ENCODE measurements around the gene KCNQ1. TPM values are rescaled to one million over a fixed set of nuclear protein-coding genes. Genes with fewer than 3 reads are reported as not detected.

KCNQ1 gene
- total and polyA plus RNA-seq, 7 experiments from 2014 or later, result 14.7 to 46.4 (median 36.9) TPM

DNA sequence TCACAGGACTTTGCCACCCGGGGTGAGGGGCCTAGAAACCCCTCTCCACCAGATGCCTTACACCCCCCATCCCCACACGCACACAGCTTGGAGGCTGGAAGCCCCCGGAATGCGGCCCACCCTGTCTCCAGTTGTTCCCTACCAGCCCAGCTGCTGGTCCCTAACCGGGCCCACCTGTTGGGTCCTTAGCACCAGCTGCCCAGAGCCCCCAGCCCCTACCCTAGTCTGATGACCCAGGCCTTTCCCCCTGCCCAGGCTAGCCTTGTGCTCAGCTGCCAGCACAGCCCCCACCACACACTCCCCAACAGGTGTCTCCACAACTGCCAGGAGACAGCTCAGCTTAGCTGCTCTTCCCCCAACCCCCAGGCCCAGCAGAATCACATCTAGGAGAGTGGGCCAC, 373.7 kb downstream of the KCNQ1 start:
- Histone ChIP-seq H3K27ac (ENCODE audit: low read depth, low read length) (no peak overlapping the region), H3K36me3 (ENCODE audit: control insufficient read depth in 2 of 3, insufficient read depth in 3 of 3, low read length in 3 of 3) (peaks cover 0 to 55% (median 0%) of the 10 kb centered on the region in 3 experiments), H3K27me3 (ENCODE audit: control insufficient read depth in 2 of 2, insufficient read depth in 2 of 2, low read length in 2 of 2) (no peaks in the 10 kb centered on the region), H3K4me1 (ENCODE audit: control insufficient read depth in 2 of 2, insufficient read depth in 2 of 2, low read length in 2 of 2) (no peaks in the 10 kb centered on the region), H3K4me3 (ENCODE audit: low read length) (no peak overlapping the region), H3K9me3 (ENCODE audit: control insufficient read depth in 2 of 3, low read length in 3 of 3) (peaks cover 0 to 55% (median 7%) of the 10 kb centered on the region in 3 experiments)
- ATAC-seq, result no peak
- ChIA-PET CTCF (no interaction called here), POLR2A (no interaction called here)
- Mint-ChIP-seq H3K4me1 (peaks cover 0 to 9% (median 4%) of the 10 kb centered on the region in 7 donors), H3K36me3 (peaks cover 18 to 84% (median 73%) of the 10 kb centered on the region in 5 donors), H3K4me3 (no peak overlapping the region), H3K27me3 (peaks cover 0 to 4% (median 0%) of the 10 kb centered on the region in 5 donors), H3K9me3 (peaks cover 10 to 79% (median 43%) of the 10 kb centered on the region in 11 donors), H3K27ac (peak overlapping the region in 1 of 9 donors; percentile 18)
- no peak for DNase-seq
- intact Hi-C loops (cut with micrococcal nuclease), result no loop called here

DNA sequence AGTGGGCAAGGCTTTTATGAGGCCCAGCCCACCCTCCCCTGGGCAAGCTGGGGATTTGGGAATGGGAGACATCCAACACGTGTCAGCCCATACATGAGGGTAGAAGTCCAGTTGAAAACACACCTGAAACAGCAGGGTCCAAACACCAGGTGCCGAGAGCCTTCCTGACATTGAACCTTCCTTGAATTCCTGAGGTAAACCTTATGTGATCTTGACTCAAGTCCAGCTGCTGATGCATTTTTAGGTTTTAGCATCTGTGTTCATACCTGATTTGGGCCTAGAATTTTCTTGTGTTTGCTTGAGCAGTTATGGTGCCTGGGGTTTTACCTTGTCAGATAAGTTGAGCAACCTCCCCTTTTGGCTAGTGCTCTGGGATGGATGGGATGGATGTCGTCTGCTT, 374.5 kb downstream of the KCNQ1 start:
- peaks cover 0 to 12% (median 4%) of the 10 kb centered on the region in 7 donors for H3K4me1 Mint-ChIP-seq
- H3K9me3 ChIP-seq (ENCODE audit: control insufficient read depth in 2 of 3, low read length in 3 of 3), result peaks cover 0 to 52% (median 7%) of the 10 kb centered on the region in 3 experiments
- peaks cover 10 to 73% (median 43%) of the 10 kb centered on the region in 11 donors for H3K9me3 Mint-ChIP-seq
- H3K4me3 Mint-ChIP-seq, result no peak overlapping the region
- H3K36me3 ChIP-seq (ENCODE audit: control insufficient read depth in 2 of 3, insufficient read depth in 3 of 3, low read length in 3 of 3), result peaks cover 0 to 49% (median 0%) of the 10 kb centered on the region in 3 experiments
- H3K4me3 ChIP-seq (ENCODE audit: low read length), result no peak overlapping the region
- no peak for ATAC-seq
- no peaks in the 10 kb centered on the region for H3K27me3 ChIP-seq (ENCODE audit: control insufficient read depth in 2 of 2, insufficient read depth in 2 of 2, low read length in 2 of 2)
- CTCF ChIA-PET, result interaction anchor here (0.6 kb wide), 1 partner anchor 74 kb away, joined by 3 read pairs; no protein-coding TSS in a partner anchor
- no peaks in the 10 kb centered on the region for H3K4me1 ChIP-seq (ENCODE audit: control insufficient read depth in 2 of 2, insufficient read depth in 2 of 2, low read length in 2 of 2)
- H3K27ac ChIP-seq (ENCODE audit: low read depth, low read length), result no peak overlapping the region
- DNase-seq, result no peak
- H3K27ac Mint-ChIP-seq, result no peak overlapping the region
- H3K36me3 Mint-ChIP-seq, result peaks cover 13 to 83% (median 67%) of the 10 kb centered on the region in 5 donors
- no peaks in the 10 kb centered on the region for H3K27me3 Mint-ChIP-seq
- intact Hi-C loops (cut with micrococcal nuclease), result no loop called here
- POLR2A ChIA-PET, result no interaction called here

DNA sequence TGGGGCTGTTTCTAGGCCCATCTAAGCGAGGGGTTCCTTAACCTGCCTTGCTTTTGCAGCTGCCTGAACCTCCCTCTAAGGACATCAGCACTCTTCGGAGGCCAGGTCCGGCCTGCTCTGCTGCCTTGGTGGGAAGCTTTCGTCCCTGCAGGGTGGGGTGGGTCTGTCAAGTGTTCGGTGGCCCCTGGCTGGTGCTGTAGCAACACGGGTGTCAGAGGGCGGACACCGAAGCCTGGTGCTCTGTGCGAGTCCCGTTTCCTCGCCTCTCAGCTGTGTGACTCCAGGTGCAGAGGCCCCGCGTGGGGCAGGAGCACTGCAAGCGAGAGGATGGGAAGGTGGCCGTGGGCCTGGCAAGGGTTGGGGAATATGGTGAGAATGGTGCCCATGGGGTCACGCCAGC, 376.2 kb downstream of the KCNQ1 start:
- DNase-seq, result no peak
- peaks cover 11 to 75% (median 61%) of the 10 kb centered on the region in 5 donors for H3K36me3 Mint-ChIP-seq
- peaks cover 0 to 35% (median 4%) of the 10 kb centered on the region in 3 experiments for H3K9me3 ChIP-seq (ENCODE audit: control insufficient read depth in 2 of 3, low read length in 3 of 3)

DNA sequence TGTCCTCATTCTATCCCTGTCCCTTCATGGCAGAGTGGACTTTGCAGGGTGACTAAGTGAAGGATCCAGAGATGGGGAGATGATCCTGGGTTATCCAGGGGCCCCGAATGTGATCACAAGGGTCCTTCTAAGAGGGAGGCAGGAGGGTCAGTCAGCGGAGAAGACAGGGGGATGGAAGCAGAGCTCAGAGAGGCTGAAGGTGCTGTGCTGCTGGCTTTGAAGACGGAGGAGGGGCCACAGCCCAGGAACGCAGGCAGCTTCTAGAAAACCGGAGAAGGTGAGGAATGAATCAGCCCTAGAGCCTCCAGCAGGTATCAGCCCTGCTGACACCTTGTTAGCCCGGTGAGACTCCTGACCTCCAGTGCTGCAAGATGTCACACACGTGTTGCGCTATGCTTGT, 377.1 kb downstream of the KCNQ1 start:
- intact Hi-C loops (cut with micrococcal nuclease), result no loop called here
- H3K9me3 Mint-ChIP-seq, result peaks cover 8 to 64% (median 33%) of the 10 kb centered on the region in 11 donors
- peaks cover 0 to 21% (median 5%) of the 10 kb centered on the region in 7 donors for H3K4me1 Mint-ChIP-seq
- Histone ChIP-seq H3K4me1 (ENCODE audit: control insufficient read depth in 2 of 2, insufficient read depth in 2 of 2, low read length in 2 of 2) (no peaks in the 10 kb centered on the region), H3K36me3 (ENCODE audit: control insufficient read depth in 2 of 3, insufficient read depth in 3 of 3, low read length in 3 of 3) (peaks cover 0 to 24% (median 0%) of the 10 kb centered on the region in 3 experiments), H3K27ac (ENCODE audit: low read depth, low read length) (no peak overlapping the region), H3K27me3 (ENCODE audit: control insufficient read depth in 2 of 2, insufficient read depth in 2 of 2, low read length in 2 of 2) (no peaks in the 10 kb centered on the region), H3K4me3 (ENCODE audit: low read length) (no peak overlapping the region), H3K9me3 (ENCODE audit: control insufficient read depth in 2 of 3, low read length in 3 of 3) (peaks cover 0 to 26% (median 0%) of the 10 kb centered on the region in 3 experiments)
- DNase-seq (no peak), ATAC-seq (no peak)
- no peaks in the 10 kb centered on the region for H3K27me3 Mint-ChIP-seq
- H3K4me3 Mint-ChIP-seq, result no peak overlapping the region
- CTCF ChIA-PET, result no interaction called here
- POLR2A ChIA-PET, result interaction anchor here (0.7 kb wide), 1 partner anchor 47 kb away, joined by 3 read pairs; no protein-coding TSS in a partner anchor
- H3K36me3 Mint-ChIP-seq, result peaks cover 10 to 71% (median 60%) of the 10 kb centered on the region in 5 donors
- H3K27ac Mint-ChIP-seq, result no peak overlapping the region

More for the DNA sequence above, 376.2 kb downstream of the KCNQ1 start:
- H3K36me3 ChIP-seq (ENCODE audit: control insufficient read depth in 2 of 3, insufficient read depth in 3 of 3, low read length in 3 of 3), result peaks cover 0 to 33% (median 0%) of the 10 kb centered on the region in 3 experiments
- ChIA-PET POLR2A (no interaction called here), CTCF (no interaction called here)
- Mint-ChIP-seq H3K27me3 (no peaks in the 10 kb centered on the region), H3K4me3 (no peak overlapping the region), H3K9me3 (peaks cover 8 to 66% (median 36%) of the 10 kb centered on the region in 11 donors), H3K4me1 (peaks cover 0 to 17% (median 5%) of the 10 kb centered on the region in 7 donors), H3K27ac (no peak overlapping the region)
- no peak overlapping the region for H3K27ac ChIP-seq (ENCODE audit: low read depth, low read length)
- intact Hi-C loops (cut with micrococcal nuclease), result no loop called here
- no peaks in the 10 kb centered on the region for H3K27me3 ChIP-seq (ENCODE audit: control insufficient read depth in 2 of 2, insufficient read depth in 2 of 2, low read length in 2 of 2)
- ATAC-seq, result no peak
- H3K4me3 ChIP-seq (ENCODE audit: low read length), result no peak overlapping the region
- H3K4me1 ChIP-seq (ENCODE audit: control insufficient read depth in 2 of 2, insufficient read depth in 2 of 2, low read length in 2 of 2), result no peaks in the 10 kb centered on the region

DNA sequence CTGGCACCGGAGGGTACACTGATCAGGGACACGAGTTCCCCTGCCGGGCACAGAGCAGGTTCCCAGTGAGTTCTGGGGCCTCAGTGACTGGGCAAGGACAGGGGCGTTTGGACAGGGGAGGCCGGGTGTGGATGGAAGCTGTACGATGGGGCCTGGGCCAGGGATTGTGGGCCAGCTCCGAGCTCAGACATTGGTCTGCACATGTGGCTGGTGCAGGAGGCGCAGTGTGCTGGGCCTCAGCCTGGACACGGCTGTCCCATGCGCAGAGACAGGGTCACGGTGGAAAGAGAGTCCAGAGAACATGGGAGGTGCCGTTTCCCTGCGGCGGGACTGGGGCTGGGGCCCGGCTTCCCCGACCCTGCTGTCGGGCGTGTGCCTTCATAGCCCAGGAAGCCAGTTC, 380.0 kb downstream of the KCNQ1 start:
- Mint-ChIP-seq H3K27ac (peak overlapping the region in 2 of 9 donors; percentile 26 to 49), H3K4me3 (peak overlapping the region in 1 of 10 donors; percentile 58), H3K27me3 (no peaks in the 10 kb centered on the region), H3K4me1 (peaks cover 0 to 28% (median 5%) of the 10 kb centered on the region in 7 donors), H3K9me3 (peaks cover 6 to 59% (median 24%) of the 10 kb centered on the region in 11 donors), H3K36me3 (peaks cover 13 to 69% (median 56%) of the 10 kb centered on the region in 5 donors)
- ChIA-PET POLR2A (no interaction called here), CTCF (no interaction called here)
- H3K4me1 ChIP-seq (ENCODE audit: control insufficient read depth in 2 of 2, insufficient read depth in 2 of 2, low read length in 2 of 2), result no peaks in the 10 kb centered on the region
- H3K4me3 ChIP-seq (ENCODE audit: low read length), result no peak overlapping the region
- intact Hi-C loops (cut with micrococcal nuclease), result no loop called here
- peaks cover 0 to 7% (median 0%) of the 10 kb centered on the region in 3 experiments for H3K36me3 ChIP-seq (ENCODE audit: control insufficient read depth in 2 of 3, insufficient read depth in 3 of 3, low read length in 3 of 3)
- H3K9me3 ChIP-seq (ENCODE audit: control insufficient read depth in 2 of 3, low read length in 3 of 3), result peaks cover 0 to 24% (median 0%) of the 10 kb centered on the region in 3 experiments
- no peaks in the 10 kb centered on the region for H3K27me3 ChIP-seq (ENCODE audit: control insufficient read depth in 2 of 2, insufficient read depth in 2 of 2, low read length in 2 of 2)
- H3K27ac ChIP-seq (ENCODE audit: low read depth, low read length), result no peak overlapping the region
- DNase-seq, result no peak
- ATAC-seq, result no peak

DNA sequence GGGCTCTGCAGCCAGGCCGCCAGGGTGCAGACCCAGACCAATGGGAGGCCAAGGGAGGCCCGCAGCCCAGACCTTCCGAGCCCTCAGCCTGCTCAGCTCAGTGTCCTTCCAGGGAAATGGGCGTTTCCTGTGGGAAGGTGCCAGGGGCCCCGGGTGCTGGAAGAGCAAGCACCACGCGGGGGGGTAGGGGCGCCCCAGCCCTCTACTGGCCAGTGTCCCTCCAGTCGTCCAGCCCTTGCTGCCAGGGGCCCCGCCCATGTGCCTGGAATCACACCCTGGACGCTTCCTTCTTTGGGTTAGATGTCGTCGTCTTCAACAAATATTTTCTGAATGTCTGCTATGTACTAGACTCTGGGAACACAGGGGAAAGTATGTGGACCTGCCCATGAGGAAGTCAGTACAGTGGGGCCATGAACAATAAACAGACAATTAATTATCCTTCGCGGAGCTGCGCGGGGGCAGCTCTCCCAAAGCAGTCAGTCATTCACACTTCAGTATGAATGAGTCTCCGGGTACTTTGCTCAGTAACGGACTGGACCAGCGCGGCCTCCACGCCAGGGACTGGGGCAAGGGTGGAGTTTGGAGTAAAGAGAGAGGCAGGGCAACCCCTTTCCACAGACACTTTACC, 380.6 kb downstream of the KCNQ1 start:
- H3K27ac Mint-ChIP-seq, result no peak overlapping the region
- DNase-seq, result no peak
- no peaks in the 10 kb centered on the region for H3K27me3 Mint-ChIP-seq
- Histone ChIP-seq H3K4me3 (ENCODE audit: low read length) (no peak overlapping the region), H3K27ac (ENCODE audit: low read depth, low read length) (no peak overlapping the region), H3K36me3 (ENCODE audit: control insufficient read depth in 2 of 3, insufficient read depth in 3 of 3, low read length in 3 of 3) (peaks cover 0 to 7% (median 0%) of the 10 kb centered on the region in 3 experiments), H3K27me3 (ENCODE audit: control insufficient read depth in 2 of 2, insufficient read depth in 2 of 2, low read length in 2 of 2) (no peaks in the 10 kb centered on the region), H3K4me1 (ENCODE audit: control insufficient read depth in 2 of 2, insufficient read depth in 2 of 2, low read length in 2 of 2) (no peaks in the 10 kb centered on the region), H3K9me3 (ENCODE audit: control insufficient read depth in 2 of 3, low read length in 3 of 3) (peaks cover 0 to 24% (median 0%) of the 10 kb centered on the region in 3 experiments)
- peaks cover 0 to 30% (median 5%) of the 10 kb centered on the region in 7 donors for H3K4me1 Mint-ChIP-seq
- POLR2A ChIA-PET, result no interaction called here
- peak; percentile 21 for ATAC-seq
- H3K9me3 Mint-ChIP-seq, result peaks cover 6 to 55% (median 24%) of the 10 kb centered on the region in 11 donors
- intact Hi-C loops (cut with micrococcal nuclease), result no loop called here
- peak overlapping the region in 1 of 10 donors; percentile 38 for H3K4me3 Mint-ChIP-seq
- CTCF ChIA-PET, result no interaction called here
- peaks cover 13 to 65% (median 51%) of the 10 kb centered on the region in 5 donors for H3K36me3 Mint-ChIP-seq

Measured in naive thymus-derived CD4-positive, alpha-beta T cell (primary cell).